ENCODE results near the gene CHST15. TPM values are rescaled to one million over a fixed set of nuclear protein-coding genes. Genes with fewer than 3 reads are reported as not detected.

Gene CHST15
- total RNA-seq, 2 experiments from 2014 or later: 14.7 to 26.4 TPM

DNA sequence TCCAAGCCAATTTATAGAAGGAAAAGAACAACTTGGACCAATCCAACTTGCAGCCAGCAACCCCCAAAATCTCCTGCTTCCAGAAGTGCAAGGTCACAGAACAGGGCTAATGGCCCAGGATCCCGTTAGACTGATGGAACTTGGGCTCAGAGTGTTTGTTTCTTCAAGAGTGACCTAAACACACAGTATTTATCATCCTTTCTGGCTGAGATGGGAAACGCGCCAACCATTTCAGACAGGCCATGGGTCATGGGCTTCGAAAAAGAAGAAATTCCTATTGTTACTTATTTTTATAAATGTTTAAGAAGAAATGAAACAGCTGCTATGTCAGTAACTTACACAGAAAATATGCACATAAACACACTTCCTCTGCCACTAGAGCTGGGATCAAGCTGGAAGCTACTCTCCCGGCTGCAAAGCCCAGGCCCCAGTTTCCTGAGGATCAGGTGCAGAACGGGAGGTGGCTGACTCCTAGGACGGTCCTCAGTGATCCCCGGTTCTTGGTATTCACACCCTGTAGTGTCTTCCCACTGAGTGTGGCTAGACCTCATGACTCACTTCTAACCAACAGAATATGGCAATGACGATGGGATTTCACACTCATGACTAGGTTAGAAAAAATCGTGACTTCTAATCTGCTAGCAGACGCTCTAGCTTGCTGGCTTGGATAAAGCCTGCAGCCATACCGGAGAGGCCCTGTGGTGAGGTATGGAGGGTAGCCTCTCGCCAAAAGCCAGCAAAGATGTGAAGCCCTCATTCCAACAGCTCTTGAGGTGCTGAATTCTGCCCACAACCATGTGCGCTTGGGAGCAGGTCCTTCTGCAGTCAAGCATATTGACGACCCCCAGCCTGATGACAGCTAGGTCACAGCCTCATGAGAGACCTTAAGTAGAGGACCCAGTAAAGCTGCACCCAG, 60.2 kb downstream of the CHST15 start:
- H3K9me2 ChIP-seq (ENCODE audit: insufficient read depth, low read length): no peaks in the 10 kb centered on the region
- TF ChIP-seq, protein P1, sequence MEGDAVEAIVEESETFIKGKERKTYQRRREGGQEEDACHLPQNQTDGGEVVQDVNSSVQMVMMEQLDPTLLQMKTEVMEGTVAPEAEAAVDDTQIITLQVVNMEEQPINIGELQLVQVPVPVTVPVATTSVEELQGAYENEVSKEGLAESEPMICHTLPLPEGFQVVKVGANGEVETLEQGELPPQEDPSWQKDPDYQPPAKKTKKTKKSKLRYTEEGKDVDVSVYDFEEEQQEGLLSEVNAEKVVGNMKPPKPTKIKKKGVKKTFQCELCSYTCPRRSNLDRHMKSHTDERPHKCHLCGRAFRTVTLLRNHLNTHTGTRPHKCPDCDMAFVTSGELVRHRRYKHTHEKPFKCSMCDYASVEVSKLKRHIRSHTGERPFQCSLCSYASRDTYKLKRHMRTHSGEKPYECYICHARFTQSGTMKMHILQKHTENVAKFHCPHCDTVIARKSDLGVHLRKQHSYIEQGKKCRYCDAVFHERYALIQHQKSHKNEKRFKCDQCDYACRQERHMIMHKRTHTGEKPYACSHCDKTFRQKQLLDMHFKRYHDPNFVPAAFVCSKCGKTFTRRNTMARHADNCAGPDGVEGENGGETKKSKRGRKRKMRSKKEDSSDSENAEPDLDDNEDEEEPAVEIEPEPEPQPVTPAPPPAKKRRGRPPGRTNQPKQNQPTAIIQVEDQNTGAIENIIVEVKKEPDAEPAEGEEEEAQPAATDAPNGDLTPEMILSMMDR (conservative IDR thresholded peaks at IDR 0.05; ENCODE audit: low read length): no peak
- TF ChIP-seq EZH2phosphoT487 (IDR thresholded peaks at IDR 0.05; ENCODE audit: borderline replicate concordance, low read depth, low read length): no peak
- no TSS peak for BruUV-seq (replicated peaks)
- ChIA-PET POLR2A (interaction anchor here (0.5 to 1.5 kb wide), 2 partner anchors 38 to 440 kb away, joined by 3 read pairs; no protein-coding TSS in a partner anchor), CTCF (ENCODE audit: unreplicated experiment) (no interaction called here)
- H3K9me3 ChIP-seq (ENCODE audit: low read length): no peaks in the 10 kb centered on the region
- H3K36me3 ChIP-seq (ENCODE audit: insufficient read depth, low read length): peaks cover 33% of the 10 kb centered on the region
- H3K4me1 ChIP-seq (ENCODE audit: insufficient read depth, low read length, poor library complexity, severe bottlenecking): peaks cover 35% of the 10 kb centered on the region
- no peak overlapping the region for H3K27ac ChIP-seq (ENCODE audit: low read depth, low read length, poor library complexity, severe bottlenecking)
- no peaks in the 10 kb centered on the region for H3K79me2 ChIP-seq (ENCODE audit: insufficient read depth, low read depth, low read length)
- H4K20me1 ChIP-seq (ENCODE audit: insufficient read depth, low read length): no peaks in the 10 kb centered on the region
- DNase-seq (ENCODE audit: low spot score): no peak
- intact Hi-C loops (cut with micrococcal nuclease; ENCODE audit: unreplicated experiment): no loop called here
- no peak overlapping the region for H2AFZ ChIP-seq (ENCODE audit: low read length)
- H3K4me2 ChIP-seq (ENCODE audit: low read length): no peak overlapping the region
- no peak overlapping the region for H3K4me3 ChIP-seq (ENCODE audit: low read depth, low read length, poor library complexity, severe bottlenecking)

GRCh38 chr10:124032087-124032935, 61.1 kb downstream of the CHST15 start:
- Histone ChIP-seq H2AFZ (ENCODE audit: low read length) (no peak overlapping the region), H3K4me1 (ENCODE audit: insufficient read depth, low read length, poor library complexity, severe bottlenecking) (peaks cover 35% of the 10 kb centered on the region), H3K36me3 (ENCODE audit: insufficient read depth, low read length) (peaks cover 28% of the 10 kb centered on the region), H3K79me2 (ENCODE audit: insufficient read depth, low read depth, low read length) (no peaks in the 10 kb centered on the region), H4K20me1 (ENCODE audit: insufficient read depth, low read length) (no peaks in the 10 kb centered on the region), H3K27ac (ENCODE audit: low read depth, low read length, poor library complexity, severe bottlenecking) (no peak overlapping the region), H3K9me2 (ENCODE audit: insufficient read depth, low read length) (no peaks in the 10 kb centered on the region), H3K4me2 (ENCODE audit: low read length) (no peak overlapping the region), H3K9me3 (ENCODE audit: low read length) (no peaks in the 10 kb centered on the region), H3K4me3 (ENCODE audit: low read depth, low read length, poor library complexity, severe bottlenecking) (no peak overlapping the region)
- ChIA-PET POLR2A (interaction anchor here (1.5 kb wide), 1 partner anchor 39 kb away, joined by 3 read pairs; no protein-coding TSS in a partner anchor), CTCF (ENCODE audit: unreplicated experiment) (no interaction called here)
- no TSS peak for BruUV-seq (replicated peaks)
- DNase-seq (ENCODE audit: low spot score): no peak
- TF ChIP-seq, protein P1 (conservative IDR thresholded peaks at IDR 0.05; ENCODE audit: low read length): no peak
- TF ChIP-seq EZH2phosphoT487 (IDR thresholded peaks at IDR 0.05; ENCODE audit: borderline replicate concordance, low read depth, low read length): no peak
- intact Hi-C loops (cut with micrococcal nuclease; ENCODE audit: unreplicated experiment): no loop called here
